ENCODE results near the gene CNTLN. TPM values are rescaled to one million over a fixed set of nuclear protein-coding genes. Genes with fewer than 3 reads are reported as not detected.

CNTLN gene
- total and polyA plus RNA-seq, 2 of the 13 experiments (the other 11 are each of a cell fraction or from before 2014, with no cell fraction given): 1.5 to 5.7 TPM

- Histone ChIP-seq H3K27me3 (ENCODE audit: control insufficient read depth in 1 of 2, insufficient read depth in 2 of 2, low read length in 2 of 2) (no peaks in the 10 kb centered on the region), H3K9ac (ENCODE audit: insufficient read depth, low read depth, low read length) (no peak overlapping the region), H3K9me3 (ENCODE audit: low read length) (no peaks in the 10 kb centered on the region), H3K79me2 (ENCODE audit: insufficient read depth, low read length) (no peaks in the 10 kb centered on the region), H3K4me1 (ENCODE audit: insufficient read depth, low read length) (no peaks in the 10 kb centered on the region), H3K4me3 (replicated peaks in 1 of 3; ENCODE audit: insufficient read depth in 1 of 3, low read depth in 2 of 3, low read length in 3 of 3) (no peak overlapping the region), H4K20me1 (ENCODE audit: insufficient read depth, low read length) (no peaks in the 10 kb centered on the region), H2AFZ (ENCODE audit: low read length) (no peak overlapping the region), H3K36me3 (replicated peaks in 1 of 2; ENCODE audit: control insufficient read depth in 1 of 2, insufficient read depth in 2 of 2, low read length in 2 of 2) (no peaks in the 10 kb centered on the region), H3K27ac (ENCODE audit: extremely low read length, insufficient read depth, low read length) (no peak overlapping the region), H3K4me2 (ENCODE audit: low read depth, low read length) (no peak overlapping the region)
- intact Hi-C loops (cut with micrococcal nuclease; ENCODE audit: unreplicated experiment): no loop called here
- POLR2A ChIA-PET: no interaction called here
- 58% methylated on average over 6 of the region's 6 CpGs for WGBS (ENCODE audit: low lambda C conversion rate)
- no peak for TF ChIP-seq FUBP1 (CRISPR knock-in tag; IDR thresholded peaks at IDR 0.05; ENCODE audit: borderline replicate concordance)
- TF ChIP-seq RFXAP (CRISPR knock-in tag; IDR thresholded peaks at IDR 0.05; ENCODE audit: borderline replicate concordance): no peak
- no peak for TF ChIP-seq GLMP (CRISPR knock-in tag; IDR thresholded peaks at IDR 0.05; ENCODE audit: borderline replicate concordance)
- TF ChIP-seq TMF1 (CRISPR knock-in tag; IDR thresholded peaks at IDR 0.05; ENCODE audit: low read depth): no peak
- TF ChIP-seq GATAD1 (CRISPR knock-in tag; IDR thresholded peaks at IDR 0.05): no peak
- no peak for TF ChIP-seq ZNF510 (CRISPR knock-in tag; IDR thresholded peaks at IDR 0.05; ENCODE audit: low read depth)
- no peak for TF ChIP-seq TBP (CRISPR knock-in tag; IDR thresholded peaks at IDR 0.05)
- no peak for TF ChIP-seq ZNF430 (CRISPR knock-in tag; IDR thresholded peaks at IDR 0.05)
- no peak for TF ChIP-seq SNAPC5 (CRISPR knock-in tag; IDR thresholded peaks at IDR 0.05; ENCODE audit: borderline replicate concordance)
- TF ChIP-seq ARNT (IDR thresholded peaks at IDR 0.05): no peak
- TF ChIP-seq ZKSCAN8 (CRISPR knock-in tag; IDR thresholded peaks at IDR 0.05; ENCODE audit: borderline replicate concordance): no peak
- no peak for TF ChIP-seq ZFY (CRISPR knock-in tag; IDR thresholded peaks at IDR 0.05)
- TF ChIP-seq FLYWCH1 (CRISPR knock-in tag; IDR thresholded peaks at IDR 0.05): no peak
- TF ChIP-seq ETS1 (CRISPR knock-in tag; IDR thresholded peaks at IDR 0.05): no peak
- no peak for TF ChIP-seq ZNF263 (CRISPR knock-in tag; IDR thresholded peaks at IDR 0.05)
- no peak for TF ChIP-seq NCOR1 (IDR thresholded peaks at IDR 0.05; ENCODE audit: borderline replicate concordance, low read length)
- no peak for TF ChIP-seq ZNF816 (CRISPR knock-in tag; IDR thresholded peaks at IDR 0.05; ENCODE audit: borderline replicate concordance)
- TF ChIP-seq ZMYM3 (CRISPR knock-in tag; IDR thresholded peaks at IDR 0.05): no peak
- TF ChIP-seq PRDM4 (CRISPR knock-in tag; IDR thresholded peaks at IDR 0.05; ENCODE audit: borderline replicate concordance): no peak
- TF ChIP-seq ZZZ3 (CRISPR knock-in tag; IDR thresholded peaks at IDR 0.05; ENCODE audit: borderline replicate concordance): no peak
- ATAC-seq: no peak
- CTCF ChIA-PET (ENCODE audit: low intra/inter-chr PET ratio, low total read pairs): no interaction called here
- in situ Hi-C loops (cut with HindIII; ENCODE audit: extremely low pct_ligation_motif_present, low pct_unique_long_range_greater_than_20kb): no loop called here
- no TSS peak for BruUV-seq (replicated peaks)
- no peak for FAIRE-seq
- no peak for DNase-seq (ENCODE audit: low spot score)
Observed at GRCh38 chr9:17487467-17487866, 352.6 kb downstream of the CNTLN start.
